HEK293 (cell line): Measurements from ENCODE around the gene EIF4ENIF1.
A peak's percentile ranks its signal among the peaks of the same experiment; 100 is the strongest.
"Not testable (repeated sequence)": the region's sequence is repeated elsewhere in the genome, so short reads cannot be mapped to it uniquely, and the experiment has no call there.

Experiments used
- CTCF ChIA-PET: fragments of 350-600 bp; formaldehyde crosslinking; extraction: SDS; loops from one replicate; lab custom pipeline; 2021; ENCODE audit warnings: antibody characterized with exemption; lab: Yijun Ruan, JAX
- POLR2A ChIA-PET: fragments of 300-600 bp; formaldehyde crosslinking; extraction: SDS; loops from one replicate; lab custom pipeline; 2020; ENCODE audit warnings: antibody characterized with exemption, inconsistent platforms; lab: Yijun Ruan, JAX
- H3K27ac ChIP-seq: fragments of 200-500 bp; sonication (Bioruptor generic); 2 replicates; pipeline ENCODE4 v1.5.1; 2014; ENCODE audit warnings: low read depth, low read length, control low read depth, inconsistent platforms; ENCODE audit errors: extremely low read depth
- H3K36me3 ChIP-seq, 2 experiments: fragments of 200-500 bp in 1 of 2; sonication (Bioruptor generic) in 1 of 2; 1 replicate in 1 of 2; 2 replicates in 1 of 2; pipeline ENCODE4 v1.5.1; 2014 to 2017; ENCODE audit warnings: inconsistent platforms in 2 of 2, low read length in 2 of 2; ENCODE audit not compliant: control insufficient read depth in 2 of 2, insufficient read depth in 1 of 2
- H3K4me1 ChIP-seq: fragments of 200-500 bp; sonication (Bioruptor generic); 2 replicates; pipeline ENCODE4 v1.5.1; 2014; ENCODE audit warnings: mild to moderate bottlenecking, low read length, inconsistent platforms; ENCODE audit not compliant: control insufficient read depth, insufficient read depth
- H3K4me3 ChIP-seq: 2 replicates; pipeline ENCODE4 v1.5.1; 2011; ENCODE audit warnings: low read depth, mild to moderate bottlenecking, control low read depth, low read length, moderate library complexity
- H3K9me3 ChIP-seq: fragments of 200-500 bp; sonication (Bioruptor generic); 2 replicates; pipeline ENCODE4 v1.5.1; 2014; ENCODE audit warnings: low read depth, low read length, inconsistent platforms; ENCODE audit not compliant: control insufficient read depth, insufficient read depth
- BCL11A ChIP-seq: fragments of 450-650 bp; formaldehyde crosslinking; IDR thresholded peaks from 2 replicates; pipeline ENCODE4 v1.5.1; 2016; ENCODE audit warnings: low read depth, missing biosample characterization, missing genetic modification characterization
- PRDM1 ChIP-seq: fragments of 450-650 bp; formaldehyde crosslinking; IDR thresholded peaks from 2 replicates; pipeline ENCODE4; 2016; ENCODE audit warnings: missing biosample characterization, missing genetic modification characterization
- TCF7L2 ChIP-seq: IDR thresholded peaks from 2 replicates; pipeline ENCODE4 v1.6.1; 2011; ENCODE audit warnings: low read depth, mild to moderate bottlenecking, inconsistent platforms, low read length, moderate library complexity, borderline replicate concordance
- YY1 ChIP-seq: fragments of 450-650 bp; formaldehyde crosslinking; IDR thresholded peaks from 2 replicates; pipeline ENCODE4 v1.5.1; 2018; ENCODE audit warnings: missing biosample characterization, missing genetic modification characterization
- ZNF121 ChIP-seq: fragments of 450-650 bp; formaldehyde crosslinking; IDR thresholded peaks from 2 replicates; pipeline ENCODE4 v1.5.1; 2016; ENCODE audit warnings: missing biosample characterization, missing genetic modification characterization
- ZNF341 ChIP-seq: fragments of 450-650 bp; formaldehyde crosslinking; IDR thresholded peaks from 2 replicates; pipeline ENCODE4; 2016; ENCODE audit warnings: low read depth, missing biosample characterization, missing genetic modification characterization
- TF ChIP-seq, protein P1 (sequence below): fragments of 450-650 bp; formaldehyde crosslinking; IDR thresholded peaks from 2 replicates; pipeline ENCODE4 v1.5.1; 2016; ENCODE audit warnings: missing biosample characterization, missing genetic modification characterization
- TF ChIP-seq, protein P2 (sequence below): fragments of 450-650 bp; formaldehyde crosslinking; conservative IDR thresholded peaks from 2 replicates; pipeline ENCODE4 v1.5.1; 2016; ENCODE audit warnings: low read depth, missing biosample characterization, missing genetic modification characterization
- TF ChIP-seq, protein P3 (sequence below): fragments of 450-650 bp; formaldehyde crosslinking; IDR thresholded peaks from 2 replicates; pipeline ENCODE4 v1.5.1; 2016; ENCODE audit warnings: missing biosample characterization, missing genetic modification characterization
- TF ChIP-seq, protein P4 (sequence below): fragments of 450-650 bp; formaldehyde crosslinking; IDR thresholded peaks from 2 replicates; pipeline ENCODE4 v1.5.1; 2017; ENCODE audit warnings: missing biosample characterization, missing genetic modification characterization

The EIF4ENIF1 gene

DNA sequence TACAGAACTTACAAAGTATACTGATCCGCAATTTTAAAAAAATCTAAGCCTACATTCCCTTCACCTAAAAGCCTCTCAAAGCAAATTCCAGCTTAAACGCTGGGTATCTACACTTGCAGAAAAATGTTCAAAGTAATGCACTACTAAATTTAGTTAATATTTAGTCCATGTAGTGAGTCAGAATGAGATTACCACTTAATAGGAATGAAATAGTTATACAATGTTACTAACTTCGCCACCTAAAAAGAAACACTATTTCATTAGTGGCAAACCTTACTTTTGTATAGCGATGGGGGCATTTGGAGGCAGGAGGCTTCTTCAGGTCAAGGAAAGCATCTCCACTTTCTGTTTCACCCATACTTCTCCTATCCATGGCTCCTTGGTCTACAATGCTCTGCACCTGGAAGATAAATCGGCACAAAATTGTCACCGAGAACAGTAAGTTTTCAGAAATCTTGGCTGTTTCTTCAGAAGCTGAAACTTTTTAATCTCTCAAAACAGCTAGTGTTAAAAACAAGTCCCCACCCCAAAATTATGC lies 1.2 kb downstream of the EIF4ENIF1 start (continued):
- TF ChIP-seq, protein P1, sequence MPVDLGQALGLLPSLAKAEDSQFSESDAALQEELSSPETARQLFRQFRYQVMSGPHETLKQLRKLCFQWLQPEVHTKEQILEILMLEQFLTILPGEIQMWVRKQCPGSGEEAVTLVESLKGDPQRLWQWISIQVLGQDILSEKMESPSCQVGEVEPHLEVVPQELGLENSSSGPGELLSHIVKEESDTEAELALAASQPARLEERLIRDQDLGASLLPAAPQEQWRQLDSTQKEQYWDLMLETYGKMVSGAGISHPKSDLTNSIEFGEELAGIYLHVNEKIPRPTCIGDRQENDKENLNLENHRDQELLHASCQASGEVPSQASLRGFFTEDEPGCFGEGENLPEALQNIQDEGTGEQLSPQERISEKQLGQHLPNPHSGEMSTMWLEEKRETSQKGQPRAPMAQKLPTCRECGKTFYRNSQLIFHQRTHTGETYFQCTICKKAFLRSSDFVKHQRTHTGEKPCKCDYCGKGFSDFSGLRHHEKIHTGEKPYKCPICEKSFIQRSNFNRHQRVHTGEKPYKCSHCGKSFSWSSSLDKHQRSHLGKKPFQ: no peak

DNA sequence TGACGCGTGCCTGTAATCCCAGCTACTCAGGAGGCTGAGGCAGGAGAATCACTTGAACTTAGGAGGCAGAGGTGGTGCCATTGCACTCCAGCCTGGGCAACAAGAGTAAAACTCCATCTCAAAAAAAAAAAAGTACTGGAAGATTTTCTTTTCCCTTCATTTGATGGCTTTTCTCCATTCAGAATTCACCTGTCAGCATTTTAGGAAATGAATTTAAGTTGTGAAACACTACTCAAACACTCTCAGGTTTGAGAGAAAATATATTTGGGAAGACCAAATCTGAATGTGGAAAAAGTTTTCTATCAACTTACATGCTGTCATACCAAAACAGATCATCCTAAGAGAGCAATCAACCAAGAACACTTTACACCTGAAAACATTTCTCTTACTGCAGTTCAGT lies 2.7 kb downstream of the EIF4ENIF1 start:
- peaks cover 50 to 60% of the 10 kb centered on the region in 2 experiments for H3K36me3 ChIP-seq
- TF ChIP-seq, protein P2, sequence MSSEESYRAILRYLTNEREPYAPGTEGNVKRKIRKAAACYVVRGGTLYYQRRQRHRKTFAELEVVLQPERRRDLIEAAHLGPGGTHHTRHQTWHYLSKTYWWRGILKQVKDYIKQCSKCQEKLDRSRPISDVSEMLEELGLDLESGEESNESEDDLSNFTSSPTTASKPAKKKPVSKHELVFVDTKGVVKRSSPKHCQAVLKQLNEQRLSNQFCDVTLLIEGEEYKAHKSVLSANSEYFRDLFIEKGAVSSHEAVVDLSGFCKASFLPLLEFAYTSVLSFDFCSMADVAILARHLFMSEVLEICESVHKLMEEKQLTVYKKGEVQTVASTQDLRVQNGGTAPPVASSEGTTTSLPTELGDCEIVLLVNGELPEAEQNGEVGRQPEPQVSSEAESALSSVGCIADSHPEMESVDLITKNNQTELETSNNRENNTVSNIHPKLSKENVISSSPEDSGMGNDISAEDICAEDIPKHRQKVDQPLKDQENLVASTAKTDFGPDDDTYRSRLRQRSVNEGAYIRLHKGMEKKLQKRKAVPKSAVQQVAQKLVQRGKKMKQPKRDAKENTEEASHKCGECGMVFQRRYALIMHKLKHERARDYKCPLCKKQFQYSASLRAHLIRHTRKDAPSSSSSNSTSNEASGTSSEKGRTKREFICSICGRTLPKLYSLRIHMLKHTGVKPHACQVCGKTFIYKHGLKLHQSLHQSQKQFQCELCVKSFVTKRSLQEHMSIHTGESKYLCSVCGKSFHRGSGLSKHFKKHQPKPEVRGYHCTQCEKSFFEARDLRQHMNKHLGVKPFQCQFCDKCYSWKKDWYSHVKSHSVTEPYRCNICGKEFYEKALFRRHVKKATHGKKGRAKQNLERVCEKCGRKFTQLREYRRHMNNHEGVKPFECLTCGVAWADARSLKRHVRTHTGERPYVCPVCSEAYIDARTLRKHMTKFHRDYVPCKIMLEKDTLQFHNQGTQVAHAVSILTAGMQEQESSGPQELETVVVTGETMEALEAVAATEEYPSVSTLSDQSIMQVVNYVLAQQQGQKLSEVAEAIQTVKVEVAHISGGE (tag by site-specific recombination): no peak
- no peak for TF ChIP-seq ZNF341 (tag by site-specific recombination)
- TF ChIP-seq, protein P3, sequence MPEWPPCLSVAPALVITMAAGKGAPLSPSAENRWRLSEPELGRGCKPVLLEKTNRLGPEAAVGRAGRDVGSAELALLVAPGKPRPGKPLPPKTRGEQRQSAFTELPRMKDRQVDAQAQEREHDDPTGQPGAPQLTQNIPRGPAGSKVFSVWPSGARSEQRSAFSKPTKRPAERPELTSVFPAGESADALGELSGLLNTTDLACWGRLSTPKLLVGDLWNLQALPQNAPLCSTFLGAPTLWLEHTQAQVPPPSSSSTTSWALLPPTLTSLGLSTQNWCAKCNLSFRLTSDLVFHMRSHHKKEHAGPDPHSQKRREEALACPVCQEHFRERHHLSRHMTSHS (tag by site-specific recombination): no peak
- TF ChIP-seq TCF7L2: no peak
- no peak for TF ChIP-seq PRDM1 (tag by site-specific recombination)
- no peak for TF ChIP-seq ZNF121 (tag by site-specific recombination)
- no peak for TF ChIP-seq YY1 (tag by site-specific recombination)
- no peak for TF ChIP-seq BCL11A (tag by site-specific recombination)
- TF ChIP-seq, protein P4, sequence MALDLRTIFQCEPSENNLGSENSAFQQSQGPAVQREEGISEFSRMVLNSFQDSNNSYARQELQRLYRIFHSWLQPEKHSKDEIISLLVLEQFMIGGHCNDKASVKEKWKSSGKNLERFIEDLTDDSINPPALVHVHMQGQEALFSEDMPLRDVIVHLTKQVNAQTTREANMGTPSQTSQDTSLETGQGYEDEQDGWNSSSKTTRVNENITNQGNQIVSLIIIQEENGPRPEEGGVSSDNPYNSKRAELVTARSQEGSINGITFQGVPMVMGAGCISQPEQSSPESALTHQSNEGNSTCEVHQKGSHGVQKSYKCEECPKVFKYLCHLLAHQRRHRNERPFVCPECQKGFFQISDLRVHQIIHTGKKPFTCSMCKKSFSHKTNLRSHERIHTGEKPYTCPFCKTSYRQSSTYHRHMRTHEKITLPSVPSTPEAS (tag by site-specific recombination): no peak
- TF ChIP-seq, all 188 proteins: peak for 0
- ChIA-PET CTCF (no interaction called here), POLR2A (interaction anchor here (0.6 kb wide), 1 partner anchor 9 kb away, joined by 3 read pairs; no protein-coding TSS in a partner anchor)
- Histone ChIP-seq H3K9me3 (no peaks in the 10 kb centered on the region), H3K4me1 (peaks cover 2% of the 10 kb centered on the region; the same call in 1 of the 2 replicates), H3K27ac (no peak overlapping the region), H3K4me3 (no peak overlapping the region)

DNA sequence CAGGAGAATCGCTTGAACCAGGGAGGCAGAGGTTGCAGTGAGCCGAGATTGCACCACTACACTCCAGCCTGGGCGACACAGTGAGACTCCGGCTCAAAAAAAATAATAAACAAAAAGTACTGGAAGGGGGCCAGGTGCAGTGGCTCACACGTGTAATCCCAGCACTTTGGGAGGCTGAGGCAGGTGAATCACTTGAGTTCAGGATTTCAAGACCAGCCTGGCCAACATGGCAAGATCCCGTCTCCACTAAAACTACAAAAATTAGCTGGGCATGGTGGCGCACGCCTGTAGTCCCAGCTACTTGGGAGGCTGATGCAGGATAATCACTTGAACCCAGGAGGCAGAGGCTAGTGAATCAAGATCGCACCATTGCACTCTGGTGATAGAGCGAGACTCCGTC lies 3.3 kb downstream of the EIF4ENIF1 start:
- TF ChIP-seq ZNF121 (tag by site-specific recombination): peak; percentile 65; the same call in 1 of the 2 replicates
- TF ChIP-seq, all 188 proteins: peak for 1; not testable (repeated sequence) for 187
- H3K9me3 ChIP-seq, H3K27ac ChIP-seq, H3K4me1 ChIP-seq, CTCF ChIA-PET, H3K4me3 ChIP-seq: not testable (repeated sequence)
- H3K36me3 ChIP-seq: peaks cover 56 to 65% of the 10 kb centered on the region in 2 experiments
- POLR2A ChIA-PET: interaction anchor here (0.6 kb wide), 1 partner anchor 396 kb away, joined by 4 read pairs; no protein-coding TSS in a partner anchor

DNA sequence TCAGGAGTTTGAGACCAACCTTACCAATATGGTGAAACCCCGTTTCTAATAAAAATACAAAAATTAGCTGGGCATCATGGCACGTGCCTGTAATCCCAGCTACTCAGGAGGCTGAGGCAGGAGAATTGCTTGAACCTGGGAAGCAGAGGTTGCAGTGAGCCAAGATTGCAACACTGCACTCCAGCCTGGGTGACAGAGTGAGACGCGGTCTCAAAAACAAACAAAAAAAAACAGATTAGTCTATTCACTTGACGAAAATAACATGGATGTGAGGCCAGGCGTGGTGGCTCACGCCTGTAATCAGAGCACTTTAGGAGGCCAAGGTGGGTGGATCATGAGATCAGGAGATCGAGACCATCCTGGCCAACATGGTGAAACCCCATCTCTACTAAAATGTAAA lies 7.2 kb downstream of the EIF4ENIF1 start:
- H3K4me1 ChIP-seq, H3K9me3 ChIP-seq, H3K27ac ChIP-seq, CTCF ChIA-PET, H3K4me3 ChIP-seq: not testable (repeated sequence)
- peaks cover 82 to 89% of the 10 kb centered on the region in 2 experiments for H3K36me3 ChIP-seq
- POLR2A ChIA-PET: interaction anchor here (0.9 kb wide), 1 partner anchor 14 kb away, joined by 5 read pairs; no protein-coding TSS in a partner anchor
